H1 (cell line): ENCODE results near the gene SMARCA5. TPM values are rescaled to one million over a fixed set of nuclear protein-coding genes. Genes with fewer than 3 reads are reported as not detected.

ENCODE experiments used
- CTCF ChIA-PET: fragments of 300-600 bp; sonication (Branson Sonifier 250); formaldehyde crosslinking; loops from one replicate; lab custom pipeline; 2021; ENCODE audit not compliant: partially characterized antibody; lab: Charles Lee
- POLR2A ChIA-PET: fragments of 300-600 bp; sonication (Branson Sonifier 250); formaldehyde crosslinking; loops from one replicate; lab custom pipeline; 2021; ENCODE audit warnings: inconsistent platforms; ENCODE audit not compliant: partially characterized antibody; lab: Charles Lee
- DNase-seq, 2 experiments: peaks; one replicate each; pipeline versions ENCODE4 v3.0.0 to v3.0.0-alpha.2; 2010 to 2022; ENCODE audit warnings: low spot score in 2 of 2, low read depth in 1 of 2, mixed read lengths in 1 of 2
- FAIRE-seq: peaks from 2 replicates; lab custom pipeline; 2011; peaks lifted over from hg19 to GRCh38; lab: Jason Lieb, UNC
- H2AFZ ChIP-seq: 2 replicates; pipeline ENCODE4 v1.8.1; 2012; ENCODE audit warnings: low read length, inconsistent platforms
- H2AK5ac ChIP-seq: 2 replicates; pipeline ENCODE4 v1.6.1; 2013; ENCODE audit warnings: low read depth, low read length
- H2BK120ac ChIP-seq: replicated peaks from 2 replicates; pipeline ENCODE3; 2013; ENCODE audit warnings: low read depth, low read length, inconsistent platforms
- H2BK12ac ChIP-seq: 2 replicates; pipeline ENCODE4 v1.6.1; 2013; ENCODE audit warnings: low read depth, low read length
- H2BK15ac ChIP-seq: 2 replicates; pipeline ENCODE4 v1.6.1; 2013; ENCODE audit warnings: low read length
- H2BK20ac ChIP-seq: 2 replicates; pipeline ENCODE4 v1.6.1; 2013; ENCODE audit warnings: low read length
- H2BK5ac ChIP-seq: 2 replicates; pipeline ENCODE4 v1.6.1; 2013; ENCODE audit warnings: low read depth, low read length
- H3K14ac ChIP-seq: 2 replicates; pipeline ENCODE4 v1.6.1; 2013; ENCODE audit warnings: inconsistent platforms; ENCODE audit not compliant: insufficient read length
- H3K18ac ChIP-seq: 2 replicates; pipeline ENCODE4 v1.6.1; 2013; ENCODE audit warnings: low read length; ENCODE audit errors: extremely low read depth
- H3K23ac ChIP-seq: 2 replicates; pipeline ENCODE4 v1.6.1; 2013; ENCODE audit warnings: inconsistent platforms; ENCODE audit not compliant: insufficient read length
- H3K23me2 ChIP-seq: 2 replicates; pipeline ENCODE4 v1.6.1; 2013; ENCODE audit warnings: low read depth, low read length
- H3K27ac ChIP-seq: 2 replicates; pipeline ENCODE4 v1.6.1; 2011; ENCODE audit warnings: low read depth, low read length, inconsistent platforms
- H3K27me3 ChIP-seq, 4 experiments: replicated peaks in 1 of 4; 1 replicate in 1 of 4; 2 replicates in 3 of 4; pipeline versions ENCODE4 v1.6.1 to v1.8.1; 2011 to 2013; ENCODE audit warnings: low read length in 3 of 4, mild to moderate bottlenecking in 3 of 4, inconsistent platforms in 2 of 4, mixed read lengths in 2 of 4, moderate library complexity in 1 of 4; ENCODE audit not compliant: control insufficient read depth in 3 of 4, insufficient read depth in 3 of 4; ENCODE audit errors: extremely low read depth in 1 of 4
- H3K36me3 ChIP-seq, 4 experiments: 2 replicates each; pipeline versions ENCODE4 v1.6.1 to v1.8.1; 2011 to 2013; ENCODE audit warnings: mild to moderate bottlenecking in 4 of 4, low read length in 3 of 4, moderate library complexity in 2 of 4, control low read depth in 1 of 4, inconsistent platforms in 1 of 4; ENCODE audit not compliant: insufficient read depth in 4 of 4, control insufficient read depth in 2 of 4
- H3K4ac ChIP-seq: replicated peaks from 2 replicates; pipeline ENCODE3; 2013; ENCODE audit warnings: low read length, low read depth, mixed read lengths, inconsistent platforms; ENCODE audit not compliant: insufficient read length
- H3K4me1 ChIP-seq, 4 experiments: replicated peaks in 1 of 4; 1 replicate in 1 of 4; 2 replicates in 3 of 4; pipeline versions ENCODE4 v1.6.1 to v1.8.1; 2011 to 2013; ENCODE audit warnings: low read length in 3 of 4, inconsistent platforms in 2 of 4, mixed read lengths in 1 of 4; ENCODE audit not compliant: insufficient read depth in 4 of 4, control insufficient read depth in 3 of 4
- H3K4me2 ChIP-seq, 2 experiments: 2 replicates each; pipeline versions ENCODE4 v1.6.1 to v1.8.1; 2011 to 2013; ENCODE audit warnings: low read depth in 2 of 2, low read length in 2 of 2, control low read depth in 1 of 2, inconsistent platforms in 1 of 2, mild to moderate bottlenecking in 1 of 2; ENCODE audit not compliant: insufficient read depth in 1 of 2
- H3K4me3 ChIP-seq, 4 experiments: fragments of 200-600, 300-600 bp in 1 of 4; sonication (generic), shearing (Covaris generic), sonication (Bioruptor Twin) in 1 of 4; 2 replicates each; pipeline versions ENCODE4 v1.5.1 to v1.8.1; 2011 to 2016; ENCODE audit warnings: low read length in 4 of 4, low read depth in 3 of 4, control low read depth in 2 of 4, inconsistent platforms in 2 of 4, mild to moderate bottlenecking in 2 of 4, mixed read lengths in 1 of 4, moderate library complexity in 1 of 4; ENCODE audit not compliant: insufficient read depth in 2 of 4; ENCODE audit errors: extremely low read depth in 1 of 4
- H3K56ac ChIP-seq: replicated peaks from 2 replicates; pipeline ENCODE3; 2013; ENCODE audit warnings: low read depth, mild to moderate bottlenecking, mixed read lengths, low read length, inconsistent platforms; ENCODE audit not compliant: insufficient read length
- H3K79me1 ChIP-seq: 2 replicates; pipeline ENCODE4 v1.6.1; 2013; ENCODE audit warnings: low read depth, low read length, control low read depth
- H3K79me2 ChIP-seq, 2 experiments: 2 replicates each; pipeline versions ENCODE4 v1.6.1 to v1.8.1; 2012 to 2013; ENCODE audit warnings: low read length in 2 of 2, mild to moderate bottlenecking in 2 of 2, inconsistent platforms in 1 of 2; ENCODE audit not compliant: insufficient read depth in 2 of 2, control insufficient read depth in 1 of 2
- H3K9ac ChIP-seq, 4 experiments: replicated peaks in 1 of 4; 1 replicate in 1 of 4; 2 replicates in 3 of 4; pipeline versions ENCODE4 v1.6.1 to v1.8.1; 2011 to 2013; ENCODE audit warnings: low read depth in 3 of 4, low read length in 3 of 4, control low read depth in 2 of 4, mild to moderate bottlenecking in 2 of 4, moderate library complexity in 2 of 4, inconsistent platforms in 1 of 4; ENCODE audit errors: extremely low read depth in 1 of 4
- H3K9me3 ChIP-seq, 2 experiments: 2 replicates each; pipeline versions ENCODE4 v1.6.1 to v1.8.1; 2012 to 2013; ENCODE audit warnings: mild to moderate bottlenecking in 2 of 2, moderate library complexity in 2 of 2, control low read depth in 1 of 2, inconsistent platforms in 1 of 2, low read depth in 1 of 2, low read length in 1 of 2, mixed read lengths in 1 of 2; ENCODE audit not compliant: insufficient read depth in 2 of 2
- H4K20me1 ChIP-seq, 2 experiments: replicated peaks in 1 of 2; 2 replicates each; pipeline versions ENCODE3 to v1.8.1; 2011 to 2013; ENCODE audit warnings: inconsistent platforms in 2 of 2, low read length in 2 of 2, mild to moderate bottlenecking in 1 of 2; ENCODE audit not compliant: insufficient read depth in 2 of 2, control insufficient read depth in 1 of 2
- H4K5ac ChIP-seq: 2 replicates; pipeline ENCODE4 v1.6.1; 2013; ENCODE audit warnings: low read length, low read depth, mixed read lengths, inconsistent platforms; ENCODE audit not compliant: insufficient read length
- H4K8ac ChIP-seq: 2 replicates; pipeline ENCODE4 v1.8.0; 2013; ENCODE audit warnings: mild to moderate bottlenecking, moderate library complexity, low read length, inconsistent platforms; ENCODE audit not compliant: insufficient read depth; ENCODE audit errors: extremely low read depth
- H4K91ac ChIP-seq: replicated peaks from 2 replicates; pipeline ENCODE3; 2013; ENCODE audit warnings: low read length, mixed read lengths, inconsistent platforms; ENCODE audit not compliant: insufficient read length
- BRCA1 ChIP-seq: IDR thresholded peaks from 2 replicates; pipeline ENCODE4 v1.6.1; 2012; ENCODE audit warnings: low read depth, low read length, improper control_type of control experiment
- CEBPB ChIP-seq: IDR thresholded peaks from 2 replicates; pipeline ENCODE4 v1.6.1; 2012; ENCODE audit warnings: low read depth, low read length
- FOSL1 ChIP-seq: IDR thresholded peaks from 2 replicates; pipeline ENCODE4 v1.6.1; 2011; ENCODE audit warnings: mild to moderate bottlenecking, low read depth, low read length, moderate library complexity; ENCODE audit not compliant: insufficient read depth
- POU5F1 ChIP-seq: IDR thresholded peaks from 2 replicates; pipeline ENCODE4 v1.6.1; 2011; ENCODE audit warnings: low read depth, mild to moderate bottlenecking, low read length, moderate library complexity
- SP4 ChIP-seq: IDR thresholded peaks from 2 replicates; pipeline ENCODE4 v1.6.1; 2012; ENCODE audit warnings: low read length, inconsistent platforms
- YY1 ChIP-seq: IDR thresholded peaks from 2 replicates; pipeline ENCODE4 v1.6.1; 2011; ENCODE audit warnings: low read depth, mild to moderate bottlenecking, low read length
- WGBS, 2 experiments: shearing (Covaris generic) in 1 of 2; methylation state at CpG; one replicate each; pipeline versions ENCODE4 v1.1.6 to v1.1.7; 2013 to 2015; ENCODE audit warnings: low lambda C conversion rate in 2 of 2, mixed read lengths in 2 of 2, inconsistent platforms in 1 of 2, low coverage in 1 of 2, missing lambda C conversion rate in 1 of 2; ENCODE audit not compliant: insufficient replicate concordance in 2 of 2, insufficient coverage in 1 of 2, insufficient read length in 1 of 2; ENCODE audit errors: extremely low coverage in 1 of 2, missing lambda C conversion rate in 1 of 2; 5-methylcytosine and 5-hydroxymethylcytosine counted together
- polyA plus RNA-seq, 7 experiments: library from polyadenylated mRNA; depleted of rRNA in 3 of 7; stranded (reverse) in 5 of 7; unstranded in 2 of 7; fragments of >200 nt in 5 of 7; fragments of 200-250 nt in 2 of 7; gene quantifications; 1 replicate in 5 of 7; 2 replicates in 1 of 7; 4 replicates in 1 of 7; pipeline versions ENCODE4 v1.2.1 to v1.2.3, GENCODE V29; 2011 to 2013; ENCODE audit warnings: missing spikeins in 2 of 7, mixed read lengths in 2 of 7
- total RNA-seq: library from RNA; stranded (reverse); fragmentation: NEBNext Ultra II Directional; extraction: Animal tissue kit (Norgen Biotek cat#: 25700); gene quantifications from 2 replicates; pipeline ENCODE4 v1.2.1, GENCODE V29; 2021
- TF ChIP-seq, protein P1 (sequence below), 3 experiments: IDR thresholded peaks; 1 replicate in 2 of 3; 2 replicates in 1 of 3; pipeline versions ENCODE4 v1.5.1 to v1.6.1; 2011; ENCODE audit warnings: low read length in 3 of 3, mild to moderate bottlenecking in 3 of 3, inconsistent platforms in 2 of 3, low read depth in 1 of 3, moderate library complexity in 1 of 3; ENCODE audit not compliant: insufficient read depth in 1 of 3; ENCODE audit errors: control extremely low read depth in 1 of 3
- TF ChIP-seq, protein P2 (sequence below): IDR thresholded peaks from 2 replicates; pipeline ENCODE4 v1.6.1; 2012; ENCODE audit warnings: low read length, inconsistent platforms

Gene SMARCA5
- total and polyA plus RNA-seq, 2 of the 8 experiments (the other 6 are each of a cell fraction or from before 2014, with no cell fraction given), result 13.9 to 112 TPM

DNA sequence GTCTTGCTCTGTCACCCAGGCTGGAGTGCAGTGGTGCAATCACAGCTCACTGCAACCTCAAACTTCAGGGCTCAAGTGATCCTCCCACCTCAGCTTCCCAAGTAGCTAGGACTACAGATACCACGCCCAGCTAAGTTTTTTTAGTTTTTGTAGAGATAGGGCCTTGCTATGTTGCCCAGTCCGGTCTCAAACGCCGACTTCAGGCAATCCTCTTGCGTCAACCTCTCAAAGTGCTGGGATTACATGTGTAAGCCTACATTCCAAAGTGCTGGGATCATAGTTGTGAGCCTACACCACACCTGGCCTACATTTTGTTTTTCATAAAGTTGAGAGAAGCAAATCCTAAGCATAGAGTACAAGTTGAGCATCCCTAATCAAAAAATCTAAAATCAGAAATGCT is 42.2 kb downstream of the SMARCA5 start:
- DNase-seq (no peak), FAIRE-seq (no peak)
- 96% methylated on average over 5 of the region's 5 CpGs; no CpG with 5 or more reads in 1 of the 2 experiments for WGBS, 2 experiments
- no peak overlapping the region for H2BK20ac ChIP-seq
- no peak overlapping the region for H3K4me2 ChIP-seq
- H4K5ac ChIP-seq, result no peak overlapping the region
- H2BK15ac ChIP-seq, result no peak overlapping the region
- H3K79me1 ChIP-seq, result no peaks in the 10 kb centered on the region
- no peak overlapping the region for H2AK5ac ChIP-seq
- no peak overlapping the region for H4K91ac ChIP-seq
- no peaks in the 10 kb centered on the region for H3K4me1 ChIP-seq
- no peaks in the 10 kb centered on the region for H3K79me2 ChIP-seq
- ChIA-PET POLR2A (interaction anchor here (0.6 to 1.4 kb wide), 3 partner anchors 13 to 967 kb away, joined by 3 to 4 read pairs (median 3); no protein-coding TSS in a partner anchor), CTCF (interaction anchor here (1.4 kb wide), 1 partner anchor 26 kb away, joined by 5 read pairs; no protein-coding TSS in a partner anchor)
- no peak overlapping the region for H2BK5ac ChIP-seq
- no peaks in the 10 kb centered on the region; the same call in 1 of the 2 replicates for H3K23me2 ChIP-seq
- no peak overlapping the region for H3K27ac ChIP-seq
- H3K18ac ChIP-seq, result no peak overlapping the region
- H3K36me3 ChIP-seq, result peaks cover 0 to 34% (median 4%) of the 10 kb centered on the region in 4 experiments; a peak in 4 of 8 replicates
- no peak overlapping the region for H3K14ac ChIP-seq
- H3K56ac ChIP-seq, result no peak overlapping the region
- no peak overlapping the region for H2BK120ac ChIP-seq
- H4K20me1 ChIP-seq, result no peaks in the 10 kb centered on the region
- no peak overlapping the region for H2BK12ac ChIP-seq
- H3K9ac ChIP-seq, result no peak overlapping the region
- H3K23ac ChIP-seq, result no peak overlapping the region
- H3K4me3 ChIP-seq, result no peak overlapping the region
- H3K27me3 ChIP-seq, result no peaks in the 10 kb centered on the region
- no peak overlapping the region for H4K8ac ChIP-seq
- H3K9me3 ChIP-seq, result no peaks in the 10 kb centered on the region
- no peak overlapping the region for H3K4ac ChIP-seq
- no peak overlapping the region for H2AFZ ChIP-seq
- TF ChIP-seq POU5F1 (no peak), YY1 (no peak), SP4 (no peak), CEBPB (no peak), FOSL1 (no peak), BRCA1 (no peak)
- TF ChIP-seq, protein P1, sequence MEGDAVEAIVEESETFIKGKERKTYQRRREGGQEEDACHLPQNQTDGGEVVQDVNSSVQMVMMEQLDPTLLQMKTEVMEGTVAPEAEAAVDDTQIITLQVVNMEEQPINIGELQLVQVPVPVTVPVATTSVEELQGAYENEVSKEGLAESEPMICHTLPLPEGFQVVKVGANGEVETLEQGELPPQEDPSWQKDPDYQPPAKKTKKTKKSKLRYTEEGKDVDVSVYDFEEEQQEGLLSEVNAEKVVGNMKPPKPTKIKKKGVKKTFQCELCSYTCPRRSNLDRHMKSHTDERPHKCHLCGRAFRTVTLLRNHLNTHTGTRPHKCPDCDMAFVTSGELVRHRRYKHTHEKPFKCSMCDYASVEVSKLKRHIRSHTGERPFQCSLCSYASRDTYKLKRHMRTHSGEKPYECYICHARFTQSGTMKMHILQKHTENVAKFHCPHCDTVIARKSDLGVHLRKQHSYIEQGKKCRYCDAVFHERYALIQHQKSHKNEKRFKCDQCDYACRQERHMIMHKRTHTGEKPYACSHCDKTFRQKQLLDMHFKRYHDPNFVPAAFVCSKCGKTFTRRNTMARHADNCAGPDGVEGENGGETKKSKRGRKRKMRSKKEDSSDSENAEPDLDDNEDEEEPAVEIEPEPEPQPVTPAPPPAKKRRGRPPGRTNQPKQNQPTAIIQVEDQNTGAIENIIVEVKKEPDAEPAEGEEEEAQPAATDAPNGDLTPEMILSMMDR (IDR thresholded peaks at IDR 0.05; ENCODE audit: control extremely low read depth in 1 of 3, insufficient read depth in 1 of 3, low read depth in 1 of 3, low read length in 3 of 3), result no peak
- TF ChIP-seq, protein P2, sequence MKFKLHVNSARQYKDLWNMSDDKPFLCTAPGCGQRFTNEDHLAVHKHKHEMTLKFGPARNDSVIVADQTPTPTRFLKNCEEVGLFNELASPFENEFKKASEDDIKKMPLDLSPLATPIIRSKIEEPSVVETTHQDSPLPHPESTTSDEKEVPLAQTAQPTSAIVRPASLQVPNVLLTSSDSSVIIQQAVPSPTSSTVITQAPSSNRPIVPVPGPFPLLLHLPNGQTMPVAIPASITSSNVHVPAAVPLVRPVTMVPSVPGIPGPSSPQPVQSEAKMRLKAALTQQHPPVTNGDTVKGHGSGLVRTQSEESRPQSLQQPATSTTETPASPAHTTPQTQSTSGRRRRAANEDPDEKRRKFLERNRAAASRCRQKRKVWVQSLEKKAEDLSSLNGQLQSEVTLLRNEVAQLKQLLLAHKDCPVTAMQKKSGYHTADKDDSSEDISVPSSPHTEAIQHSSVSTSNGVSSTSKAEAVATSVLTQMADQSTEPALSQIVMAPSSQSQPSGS, result no peak
